ENCODE data around the gene RPL35A.

GRCh38 chr3:197940745-197941384 lies 9.1 kb upstream of the RPL35A start:
- TF ChIP-seq, protein P1, sequence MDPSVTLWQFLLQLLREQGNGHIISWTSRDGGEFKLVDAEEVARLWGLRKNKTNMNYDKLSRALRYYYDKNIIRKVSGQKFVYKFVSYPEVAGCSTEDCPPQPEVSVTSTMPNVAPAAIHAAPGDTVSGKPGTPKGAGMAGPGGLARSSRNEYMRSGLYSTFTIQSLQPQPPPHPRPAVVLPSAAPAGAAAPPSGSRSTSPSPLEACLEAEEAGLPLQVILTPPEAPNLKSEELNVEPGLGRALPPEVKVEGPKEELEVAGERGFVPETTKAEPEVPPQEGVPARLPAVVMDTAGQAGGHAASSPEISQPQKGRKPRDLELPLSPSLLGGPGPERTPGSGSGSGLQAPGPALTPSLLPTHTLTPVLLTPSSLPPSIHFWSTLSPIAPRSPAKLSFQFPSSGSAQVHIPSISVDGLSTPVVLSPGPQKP (IDR thresholded peaks at IDR 0.05; ENCODE audit: low read depth, low read length), result no peak
- TF ChIP-seq CTCF (IDR thresholded peaks at IDR 0.05) (no peak), ZFP36 (IDR thresholded peaks at IDR 0.05; ENCODE audit: borderline replicate concordance, partially characterized antibody) (no peak), USF2 (IDR thresholded peaks at IDR 0.05) (no peak), RCOR1 (IDR thresholded peaks at IDR 0.05; ENCODE audit: low read depth, low read length) (no peak), HMGXB4 (CRISPR knock-in tag; IDR thresholded peaks at IDR 0.05; ENCODE audit: borderline replicate concordance) (no peak), POLR2AphosphoS2 (conservative IDR thresholded peaks at IDR 0.05; ENCODE audit: low read length) (no peak), HOXA7 (CRISPR knock-in tag; IDR thresholded peaks at IDR 0.05) (no peak), POLR2A (IDR thresholded peaks at IDR 0.05; ENCODE audit: low read length) (no peak), EP300 (IDR thresholded peaks at IDR 0.05) (no peak), EHMT2 (IDR thresholded peaks at IDR 0.05; ENCODE audit: low read depth) (no peak), CEBPB (IDR thresholded peaks at IDR 0.05) (no peak), CBX2 (IDR thresholded peaks at IDR 0.05; ENCODE audit: borderline replicate concordance, low read depth) (no peak), GATA3 (IDR thresholded peaks at IDR 0.05; ENCODE audit: borderline replicate concordance) (no peak)
